ENCODE data around the gene DLG2. TPM values are rescaled to one million over a fixed set of nuclear protein-coding genes. Genes with fewer than 3 reads are reported as not detected.

Gene DLG2
- total and polyA plus RNA-seq, 2 of the 8 experiments (the other 6 are each of a cell fraction or from before 2014, with no cell fraction given) = 1.7 to 14.3 TPM

DNA sequence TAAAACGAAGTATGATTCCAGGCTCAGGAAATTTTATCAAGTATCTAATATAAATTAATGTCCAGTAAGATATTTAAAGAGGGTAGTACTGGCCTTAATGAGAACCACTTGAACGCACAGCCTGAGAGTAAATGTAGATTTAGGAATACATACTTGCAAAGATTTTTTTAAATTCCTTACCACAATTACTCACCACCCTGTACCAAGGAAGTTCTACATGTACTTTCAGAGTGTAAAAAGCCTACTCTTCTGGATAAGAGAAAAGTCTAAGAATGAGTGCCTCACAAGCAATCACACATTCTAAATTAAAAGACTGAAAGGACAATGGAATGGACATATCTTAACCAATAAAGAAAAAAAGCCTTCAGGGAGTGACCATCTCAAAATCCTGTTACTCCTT is 697.4 kb downstream of the DLG2 start:
- CTCF ChIA-PET (ENCODE audit: partially characterized antibody) = interaction anchor here (1.0 kb wide), 1 partner anchor 63 kb away, joined by 4 read pairs; no protein-coding TSS in a partner anchor
- Histone ChIP-seq H4K91ac (replicated peaks; ENCODE audit: insufficient read length, low read length) (no peak overlapping the region), H3K18ac (ENCODE audit: extremely low read depth, low read length) (no peak overlapping the region), H3K56ac (replicated peaks; ENCODE audit: insufficient read length, low read depth, low read length) (no peak overlapping the region), H3K4me2 (ENCODE audit: insufficient read depth in 1 of 2, low read depth in 2 of 2, low read length in 2 of 2) (no peak overlapping the region), H2AK5ac (ENCODE audit: low read depth, low read length) (no peak overlapping the region), H3K14ac (ENCODE audit: insufficient read length) (no peak overlapping the region), H4K5ac (ENCODE audit: insufficient read length, low read depth, low read length) (no peak overlapping the region), H3K36me3 (ENCODE audit: control insufficient read depth in 2 of 4, insufficient read depth in 4 of 4, low read length in 3 of 4) (no peaks in the 10 kb centered on the region), H3K4ac (replicated peaks; ENCODE audit: insufficient read length, low read depth, low read length) (no peak overlapping the region), H2AFZ (ENCODE audit: low read length) (no peak overlapping the region), H3K9me3 (ENCODE audit: insufficient read depth in 2 of 2, low read depth in 1 of 2, low read length in 1 of 2) (no peaks in the 10 kb centered on the region), H3K27me3 (replicated peaks in 1 of 4; ENCODE audit: control insufficient read depth in 3 of 4, extremely low read depth in 1 of 4, insufficient read depth in 3 of 4, low read length in 3 of 4) (no peaks in the 10 kb centered on the region), H3K79me1 (ENCODE audit: low read depth, low read length) (no peaks in the 10 kb centered on the region), H4K8ac (ENCODE audit: extremely low read depth, insufficient read depth, low read length) (no peak overlapping the region), H2BK5ac (ENCODE audit: low read depth, low read length) (no peak overlapping the region), H2BK12ac (ENCODE audit: low read depth, low read length) (no peak overlapping the region), H2BK120ac (replicated peaks; ENCODE audit: low read depth, low read length) (no peak overlapping the region), H4K20me1 (replicated peaks in 1 of 2; ENCODE audit: control insufficient read depth in 1 of 2, insufficient read depth in 2 of 2, low read length in 2 of 2) (no peaks in the 10 kb centered on the region), H3K4me3 (ENCODE audit: extremely low read depth in 1 of 4, insufficient read depth in 2 of 4, low read depth in 3 of 4, low read length in 4 of 4) (no peak overlapping the region), H3K27ac (ENCODE audit: low read depth, low read length) (no peak overlapping the region), H3K23ac (ENCODE audit: insufficient read length) (no peak overlapping the region), H3K23me2 (ENCODE audit: low read depth, low read length) (no peaks in the 10 kb centered on the region), H3K4me1 (replicated peaks in 1 of 4; ENCODE audit: control insufficient read depth in 3 of 4, insufficient read depth in 4 of 4, low read length in 3 of 4) (no peaks in the 10 kb centered on the region), H2BK15ac (ENCODE audit: low read length) (no peak overlapping the region), H3K9ac (replicated peaks in 1 of 4; ENCODE audit: extremely low read depth in 1 of 4, low read depth in 3 of 4, low read length in 3 of 4) (no peak overlapping the region), H2BK20ac (ENCODE audit: low read length) (no peak overlapping the region), H3K79me2 (ENCODE audit: control insufficient read depth in 1 of 2, insufficient read depth in 2 of 2, low read length in 2 of 2) (no peaks in the 10 kb centered on the region)
- FAIRE-seq (no peak), DNase-seq (ENCODE audit: low read depth in 1 of 2, low spot score in 2 of 2) (no peak)
- POLR2A ChIA-PET (ENCODE audit: partially characterized antibody) = no interaction called here
- WGBS, 2 experiments (ENCODE audit: extremely low coverage in 1 of 2, insufficient coverage in 1 of 2, insufficient read length in 1 of 2, insufficient replicate concordance in 2 of 2, low coverage in 1 of 2, low lambda C conversion rate in 2 of 2, missing lambda C conversion rate in 1 of 2) = 84% methylated on average over 2 of the region's 2 CpGs; no CpG with 5 or more reads in 1 of the 2 experiments
- TF ChIP-seq, protein P1, sequence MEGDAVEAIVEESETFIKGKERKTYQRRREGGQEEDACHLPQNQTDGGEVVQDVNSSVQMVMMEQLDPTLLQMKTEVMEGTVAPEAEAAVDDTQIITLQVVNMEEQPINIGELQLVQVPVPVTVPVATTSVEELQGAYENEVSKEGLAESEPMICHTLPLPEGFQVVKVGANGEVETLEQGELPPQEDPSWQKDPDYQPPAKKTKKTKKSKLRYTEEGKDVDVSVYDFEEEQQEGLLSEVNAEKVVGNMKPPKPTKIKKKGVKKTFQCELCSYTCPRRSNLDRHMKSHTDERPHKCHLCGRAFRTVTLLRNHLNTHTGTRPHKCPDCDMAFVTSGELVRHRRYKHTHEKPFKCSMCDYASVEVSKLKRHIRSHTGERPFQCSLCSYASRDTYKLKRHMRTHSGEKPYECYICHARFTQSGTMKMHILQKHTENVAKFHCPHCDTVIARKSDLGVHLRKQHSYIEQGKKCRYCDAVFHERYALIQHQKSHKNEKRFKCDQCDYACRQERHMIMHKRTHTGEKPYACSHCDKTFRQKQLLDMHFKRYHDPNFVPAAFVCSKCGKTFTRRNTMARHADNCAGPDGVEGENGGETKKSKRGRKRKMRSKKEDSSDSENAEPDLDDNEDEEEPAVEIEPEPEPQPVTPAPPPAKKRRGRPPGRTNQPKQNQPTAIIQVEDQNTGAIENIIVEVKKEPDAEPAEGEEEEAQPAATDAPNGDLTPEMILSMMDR (IDR thresholded peaks at IDR 0.05; ENCODE audit: control extremely low read depth in 1 of 3, insufficient read depth in 1 of 3, low read depth in 1 of 3, low read length in 3 of 3) = no peak
- TF ChIP-seq, protein P2, sequence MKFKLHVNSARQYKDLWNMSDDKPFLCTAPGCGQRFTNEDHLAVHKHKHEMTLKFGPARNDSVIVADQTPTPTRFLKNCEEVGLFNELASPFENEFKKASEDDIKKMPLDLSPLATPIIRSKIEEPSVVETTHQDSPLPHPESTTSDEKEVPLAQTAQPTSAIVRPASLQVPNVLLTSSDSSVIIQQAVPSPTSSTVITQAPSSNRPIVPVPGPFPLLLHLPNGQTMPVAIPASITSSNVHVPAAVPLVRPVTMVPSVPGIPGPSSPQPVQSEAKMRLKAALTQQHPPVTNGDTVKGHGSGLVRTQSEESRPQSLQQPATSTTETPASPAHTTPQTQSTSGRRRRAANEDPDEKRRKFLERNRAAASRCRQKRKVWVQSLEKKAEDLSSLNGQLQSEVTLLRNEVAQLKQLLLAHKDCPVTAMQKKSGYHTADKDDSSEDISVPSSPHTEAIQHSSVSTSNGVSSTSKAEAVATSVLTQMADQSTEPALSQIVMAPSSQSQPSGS (IDR thresholded peaks at IDR 0.05; ENCODE audit: low read length) = no peak
- TF ChIP-seq, protein P3, sequence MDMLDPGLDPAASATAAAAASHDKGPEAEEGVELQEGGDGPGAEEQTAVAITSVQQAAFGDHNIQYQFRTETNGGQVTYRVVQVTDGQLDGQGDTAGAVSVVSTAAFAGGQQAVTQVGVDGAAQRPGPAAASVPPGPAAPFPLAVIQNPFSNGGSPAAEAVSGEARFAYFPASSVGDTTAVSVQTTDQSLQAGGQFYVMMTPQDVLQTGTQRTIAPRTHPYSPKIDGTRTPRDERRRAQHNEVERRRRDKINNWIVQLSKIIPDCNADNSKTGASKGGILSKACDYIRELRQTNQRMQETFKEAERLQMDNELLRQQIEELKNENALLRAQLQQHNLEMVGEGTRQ (IDR thresholded peaks at IDR 0.05; ENCODE audit: low read length) = no peak
- TF ChIP-seq HDAC6 (IDR thresholded peaks at IDR 0.05; ENCODE audit: low read depth, low read length) (no peak), TAF7 (optimal IDR thresholded peaks at IDR 0.05; ENCODE audit: borderline replicate concordance, low read depth, low read length) (no peak), EP300 (IDR thresholded peaks at IDR 0.05; ENCODE audit: borderline replicate concordance in 1 of 2, low read depth in 2 of 2, low read length in 2 of 2) (no peak)
- TF ChIP-seq, protein P4, sequence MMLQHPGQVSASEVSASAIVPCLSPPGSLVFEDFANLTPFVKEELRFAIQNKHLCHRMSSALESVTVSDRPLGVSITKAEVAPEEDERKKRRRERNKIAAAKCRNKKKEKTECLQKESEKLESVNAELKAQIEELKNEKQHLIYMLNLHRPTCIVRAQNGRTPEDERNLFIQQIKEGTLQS (IDR thresholded peaks at IDR 0.05; ENCODE audit: insufficient read depth, low read depth, low read length) = no peak
